Nephron progenitor cell (in vitro differentiated cells): ENCODE results near the gene HNRNPD.
"Not testable (repeated sequence)": the region's sequence is repeated elsewhere in the genome, so short reads cannot be mapped to it uniquely, and the experiment has no call there.

Experiments used
- DNase-seq: peaks from one replicate; pipeline ENCODE4 v3.0.0; 2021
- H3K27ac Mint-ChIP-seq: 2 replicates; pipeline ENCODE4 v1.8.0; 2021; ENCODE audit warnings: mild to moderate bottlenecking, moderate library complexity, mixed read lengths
- H3K27me3 Mint-ChIP-seq: 2 replicates; pipeline ENCODE4 v1.8.0; 2021; ENCODE audit warnings: mild to moderate bottlenecking, low read depth, mixed read lengths; ENCODE audit not compliant: poor library complexity
- H3K36me3 Mint-ChIP-seq: 2 replicates; pipeline ENCODE4 v1.8.0; 2021; ENCODE audit warnings: low read depth, mixed read lengths
- H3K4me1 Mint-ChIP-seq: 2 replicates; pipeline ENCODE4 v1.8.0; 2021; ENCODE audit warnings: mixed read lengths
- H3K4me3 Mint-ChIP-seq: 2 replicates; pipeline ENCODE4 v1.8.0; 2021; ENCODE audit warnings: mild to moderate bottlenecking, moderate library complexity, mixed read lengths
- H3K9me3 Mint-ChIP-seq: 2 replicates; pipeline ENCODE4 v1.8.0; 2021; ENCODE audit warnings: mild to moderate bottlenecking, moderate library complexity, mixed read lengths
- TF ChIP-seq, protein P1 (sequence below): fragments of 200-600 bp; sonication (generic); IDR thresholded peaks from 2 replicates; pipeline ENCODE4 v1.5.0; 2021; ENCODE audit warnings: antibody characterized with exemption

Gene HNRNPD

DNA sequence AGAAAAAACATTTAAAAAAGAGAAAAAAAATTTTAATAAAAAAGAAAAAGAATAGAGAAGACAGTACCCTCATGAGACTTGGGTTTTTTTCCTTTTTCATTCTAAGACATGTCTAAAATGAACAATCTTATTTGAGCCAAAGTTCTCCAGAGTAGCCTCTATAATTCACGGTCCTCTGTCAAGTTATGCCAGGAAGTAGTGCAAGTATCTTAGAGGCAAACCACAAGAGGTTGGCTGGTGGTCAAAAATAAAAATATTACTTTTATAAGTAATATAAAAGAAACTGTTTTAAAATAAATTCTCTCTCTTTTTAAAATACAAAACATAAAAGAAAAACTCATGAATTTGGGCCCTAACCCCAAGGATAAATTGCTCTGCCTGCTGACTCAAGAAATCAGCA is 29.9 kb upstream of the HNRNPD start:
- no peaks in the 10 kb centered on the region for H3K9me3 Mint-ChIP-seq
- no peaks in the 10 kb centered on the region for H3K4me1 Mint-ChIP-seq
- no peaks in the 10 kb centered on the region for H3K36me3 Mint-ChIP-seq

DNA sequence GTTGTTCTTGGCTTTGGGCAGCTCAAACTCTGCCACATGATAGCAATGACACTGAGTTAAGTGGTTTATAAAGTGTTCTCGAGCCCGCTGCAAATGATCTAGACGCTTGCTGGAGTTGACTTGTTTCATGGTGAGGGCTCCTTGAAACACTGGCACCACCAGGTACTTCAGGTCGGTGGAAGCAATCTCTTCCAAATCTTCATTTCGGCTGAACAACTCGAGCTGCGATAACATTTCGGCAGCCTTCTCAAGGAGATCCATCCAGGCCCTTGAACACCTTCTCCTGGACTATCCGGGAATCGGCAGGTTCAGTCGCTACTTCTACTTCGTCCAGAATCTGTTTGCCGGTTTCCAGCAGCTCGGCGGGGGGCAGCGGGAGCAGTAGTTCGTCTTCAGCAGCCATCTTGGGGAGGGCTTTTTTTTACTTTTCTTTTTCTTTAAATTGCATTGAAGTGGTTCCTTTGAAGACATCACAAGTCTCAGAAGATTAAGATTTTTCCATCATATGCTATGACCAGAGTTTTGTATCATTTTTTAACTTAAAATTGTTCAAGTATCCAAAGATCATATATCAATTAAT is 28.5 kb upstream of the HNRNPD start:
- H3K36me3 Mint-ChIP-seq, result no peaks in the 10 kb centered on the region

More for the DNA sequence above, 29.9 kb upstream of the HNRNPD start:
- Mint-ChIP-seq H3K27me3 (peaks cover 3% of the 10 kb centered on the region), H3K4me3 (no peak overlapping the region), H3K27ac (no peak overlapping the region)
- DNase-seq, result no peak
- TF ChIP-seq, protein P1, sequence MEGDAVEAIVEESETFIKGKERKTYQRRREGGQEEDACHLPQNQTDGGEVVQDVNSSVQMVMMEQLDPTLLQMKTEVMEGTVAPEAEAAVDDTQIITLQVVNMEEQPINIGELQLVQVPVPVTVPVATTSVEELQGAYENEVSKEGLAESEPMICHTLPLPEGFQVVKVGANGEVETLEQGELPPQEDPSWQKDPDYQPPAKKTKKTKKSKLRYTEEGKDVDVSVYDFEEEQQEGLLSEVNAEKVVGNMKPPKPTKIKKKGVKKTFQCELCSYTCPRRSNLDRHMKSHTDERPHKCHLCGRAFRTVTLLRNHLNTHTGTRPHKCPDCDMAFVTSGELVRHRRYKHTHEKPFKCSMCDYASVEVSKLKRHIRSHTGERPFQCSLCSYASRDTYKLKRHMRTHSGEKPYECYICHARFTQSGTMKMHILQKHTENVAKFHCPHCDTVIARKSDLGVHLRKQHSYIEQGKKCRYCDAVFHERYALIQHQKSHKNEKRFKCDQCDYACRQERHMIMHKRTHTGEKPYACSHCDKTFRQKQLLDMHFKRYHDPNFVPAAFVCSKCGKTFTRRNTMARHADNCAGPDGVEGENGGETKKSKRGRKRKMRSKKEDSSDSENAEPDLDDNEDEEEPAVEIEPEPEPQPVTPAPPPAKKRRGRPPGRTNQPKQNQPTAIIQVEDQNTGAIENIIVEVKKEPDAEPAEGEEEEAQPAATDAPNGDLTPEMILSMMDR, result no peak

DNA sequence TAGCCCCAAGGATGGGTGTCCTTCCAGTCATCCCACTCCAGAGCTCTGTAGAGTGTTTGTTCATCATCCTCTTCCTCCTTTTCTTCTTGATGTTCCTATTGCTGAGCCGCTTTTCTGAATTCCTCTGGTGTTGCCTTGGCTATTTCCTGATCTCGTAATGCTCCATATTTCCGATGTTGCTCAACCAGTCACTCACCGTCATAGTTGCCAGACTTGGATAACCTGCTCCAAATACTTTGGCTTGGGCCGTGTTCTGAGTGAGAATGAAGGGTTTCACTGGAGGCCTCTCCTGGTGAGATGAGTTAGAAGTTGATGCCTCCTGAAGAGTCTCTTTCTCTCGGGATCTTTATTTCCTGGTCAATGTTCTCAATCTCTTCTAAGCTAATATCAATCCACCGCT is 27.8 kb upstream of the HNRNPD start:
- no peaks in the 10 kb centered on the region for H3K4me1 Mint-ChIP-seq

More for the DNA sequence above, 28.5 kb upstream of the HNRNPD start:
- no peak for DNase-seq
- Mint-ChIP-seq H3K27ac (peak overlapping the region; percentile 23), H3K4me3 (no peak overlapping the region), H3K9me3 (no peaks in the 10 kb centered on the region), H3K4me1 (no peaks in the 10 kb centered on the region), H3K27me3 (peaks cover 3% of the 10 kb centered on the region)
- TF ChIP-seq, protein P1, result no peak

DNA sequence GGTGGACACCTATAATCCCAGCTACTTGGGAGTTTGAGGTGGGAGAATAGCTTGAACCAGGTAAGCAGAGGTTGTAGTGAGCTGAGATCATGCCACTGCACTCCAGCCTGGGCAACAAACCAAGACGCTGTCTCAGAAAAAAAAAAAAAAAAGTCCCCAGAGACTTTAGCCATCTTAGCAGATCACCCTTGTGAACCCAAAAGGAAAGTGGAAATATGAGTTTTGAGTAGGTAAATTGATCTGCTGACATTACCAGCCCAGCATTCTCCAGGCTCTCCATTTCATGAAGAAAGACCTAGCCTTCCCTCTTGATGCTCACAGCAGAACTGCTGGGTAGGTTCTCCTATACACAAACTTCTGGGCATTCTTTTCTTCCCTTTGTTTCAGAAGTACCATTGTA is 24.5 kb upstream of the HNRNPD start:
- H3K4me3 Mint-ChIP-seq, result no peak overlapping the region
- TF ChIP-seq, protein P1, result no peak
- no peaks in the 10 kb centered on the region for H3K9me3 Mint-ChIP-seq
- H3K4me1 Mint-ChIP-seq, result no peaks in the 10 kb centered on the region
- no peak overlapping the region for H3K27ac Mint-ChIP-seq
- H3K27me3 Mint-ChIP-seq, result peaks cover 7% of the 10 kb centered on the region
- no peak for DNase-seq
- H3K36me3 Mint-ChIP-seq, result no peaks in the 10 kb centered on the region

More for the DNA sequence above, 27.8 kb upstream of the HNRNPD start:
- Mint-ChIP-seq H3K27ac (no peak overlapping the region), H3K27me3 (peaks cover 3% of the 10 kb centered on the region), H3K36me3 (no peaks in the 10 kb centered on the region), H3K4me3 (no peak overlapping the region), H3K9me3 (no peaks in the 10 kb centered on the region)
- DNase-seq, result no peak
- TF ChIP-seq, protein P1, result no peak

DNA sequence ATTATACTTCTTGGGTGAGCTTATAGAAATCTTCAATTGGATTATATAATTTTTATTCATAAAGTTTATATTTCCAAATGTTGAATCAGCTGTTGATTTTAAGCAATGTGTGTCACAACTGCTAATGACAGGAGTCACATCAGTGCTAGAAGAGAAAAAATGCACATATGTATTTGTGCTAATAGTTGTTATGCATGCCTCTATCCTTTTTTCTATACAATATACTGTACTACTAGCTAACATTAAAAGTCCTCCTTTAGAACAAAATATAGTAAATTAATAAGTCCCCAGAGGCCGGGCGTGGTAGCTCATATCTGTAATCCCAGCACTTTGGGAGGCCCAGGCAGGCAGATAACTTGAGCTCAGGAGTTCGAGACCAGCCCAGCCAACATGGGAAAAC is 23.7 kb upstream of the HNRNPD start:
- TF ChIP-seq, protein P1, result no peak
- H3K9me3 Mint-ChIP-seq, result no peaks in the 10 kb centered on the region

DNA sequence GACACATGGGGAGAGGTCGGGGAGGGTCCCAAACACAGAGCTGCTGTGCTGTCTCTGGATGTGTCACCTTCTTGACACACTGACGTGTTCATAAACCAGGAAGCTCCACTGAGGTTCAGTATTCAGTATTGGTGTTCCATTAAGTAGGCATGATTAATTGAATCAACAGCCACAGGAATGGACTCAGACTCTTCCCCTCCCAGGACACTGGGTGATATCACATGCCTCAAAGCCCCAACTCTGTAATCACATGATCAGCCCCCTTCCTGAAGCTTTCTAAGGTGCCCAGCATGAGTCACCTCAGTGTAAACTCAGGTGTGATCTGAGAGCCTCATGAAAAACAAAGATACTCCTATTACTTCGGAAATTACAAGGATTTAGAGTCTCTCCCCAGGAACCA is 21.1 kb upstream of the HNRNPD start:
- no peaks in the 10 kb centered on the region for H3K4me1 Mint-ChIP-seq
- H3K4me3 Mint-ChIP-seq, result no peak overlapping the region
- H3K36me3 Mint-ChIP-seq, result no peaks in the 10 kb centered on the region
- no peaks in the 10 kb centered on the region for H3K9me3 Mint-ChIP-seq
- TF ChIP-seq, protein P1, result no peak
- no peak overlapping the region for H3K27ac Mint-ChIP-seq
- H3K27me3 Mint-ChIP-seq, result peaks cover 7% of the 10 kb centered on the region
- DNase-seq, result no peak

More for the DNA sequence above, 23.7 kb upstream of the HNRNPD start:
- H3K27ac Mint-ChIP-seq, result no peak overlapping the region
- H3K4me3 Mint-ChIP-seq, result no peak overlapping the region
- no peak for DNase-seq
- peaks cover 7% of the 10 kb centered on the region for H3K27me3 Mint-ChIP-seq
- H3K4me1 Mint-ChIP-seq, result no peaks in the 10 kb centered on the region
- no peaks in the 10 kb centered on the region for H3K36me3 Mint-ChIP-seq

DNA sequence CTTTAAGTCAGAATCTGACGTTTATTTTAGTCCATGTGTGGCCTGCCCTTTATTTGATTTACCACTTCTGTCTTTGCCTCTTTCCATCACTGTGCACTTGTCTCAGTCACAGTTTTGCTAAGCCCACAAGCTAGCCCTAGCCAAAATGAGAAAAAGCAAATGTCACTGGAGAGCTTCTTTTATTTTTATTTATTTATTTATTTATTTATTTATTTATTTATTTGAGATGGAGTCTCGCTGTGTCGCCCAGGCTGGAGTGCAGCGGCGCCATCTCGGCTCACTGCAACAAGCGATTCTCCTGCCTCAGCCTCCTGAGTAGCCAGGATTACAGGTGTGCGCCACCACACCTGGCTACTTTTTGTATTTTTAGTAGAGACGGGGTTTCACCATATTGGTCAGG is 16.3 kb upstream of the HNRNPD start:
- not testable (repeated sequence) for H3K4me1 Mint-ChIP-seq, H3K27ac Mint-ChIP-seq, DNase-seq, H3K36me3 Mint-ChIP-seq, H3K4me3 Mint-ChIP-seq
- peaks cover 13% of the 10 kb centered on the region for H3K27me3 Mint-ChIP-seq
- H3K9me3 Mint-ChIP-seq, result peaks cover 16% of the 10 kb centered on the region
